GM21825 (cell line): Measurements from ENCODE around the gene OR13C5.

Experiments used
- ATAC-seq: cut with Tn5 transposase; IDR thresholded peaks from one replicate; pipeline ENCODE4 v1.9.1; 2021; ENCODE audit warnings: mild to moderate bottlenecking, moderate library complexity; ENCODE audit not compliant: unreplicated experiment

OR13C5 gene

GRCh38 chr9:104555521-104555920 lies 43.7 kb downstream of the OR13C5 start:
- ATAC-seq, result no peak

DNA sequence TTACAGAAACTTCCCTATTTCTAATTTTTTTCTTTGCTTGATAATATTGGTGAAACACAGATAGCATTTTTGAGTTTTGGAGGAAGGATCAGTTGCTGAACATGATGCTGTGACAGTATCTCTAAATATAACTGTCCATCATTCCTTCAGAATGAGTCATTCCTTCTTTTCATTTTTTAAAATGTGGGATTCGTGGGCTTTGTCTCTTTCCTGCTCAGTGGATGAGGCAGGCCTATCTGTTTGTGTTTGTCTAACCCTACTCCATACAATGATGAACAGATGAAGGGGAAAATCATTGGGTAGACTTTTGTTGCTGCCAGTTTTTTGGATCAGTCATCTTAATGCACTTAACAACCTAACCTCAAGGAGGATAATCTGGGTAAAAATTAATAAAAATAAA lies 46.0 kb downstream of the OR13C5 start:
- ATAC-seq, result no peak
